ENCODE measurements around the gene KIF6.

- TF ChIP-seq, protein P1, sequence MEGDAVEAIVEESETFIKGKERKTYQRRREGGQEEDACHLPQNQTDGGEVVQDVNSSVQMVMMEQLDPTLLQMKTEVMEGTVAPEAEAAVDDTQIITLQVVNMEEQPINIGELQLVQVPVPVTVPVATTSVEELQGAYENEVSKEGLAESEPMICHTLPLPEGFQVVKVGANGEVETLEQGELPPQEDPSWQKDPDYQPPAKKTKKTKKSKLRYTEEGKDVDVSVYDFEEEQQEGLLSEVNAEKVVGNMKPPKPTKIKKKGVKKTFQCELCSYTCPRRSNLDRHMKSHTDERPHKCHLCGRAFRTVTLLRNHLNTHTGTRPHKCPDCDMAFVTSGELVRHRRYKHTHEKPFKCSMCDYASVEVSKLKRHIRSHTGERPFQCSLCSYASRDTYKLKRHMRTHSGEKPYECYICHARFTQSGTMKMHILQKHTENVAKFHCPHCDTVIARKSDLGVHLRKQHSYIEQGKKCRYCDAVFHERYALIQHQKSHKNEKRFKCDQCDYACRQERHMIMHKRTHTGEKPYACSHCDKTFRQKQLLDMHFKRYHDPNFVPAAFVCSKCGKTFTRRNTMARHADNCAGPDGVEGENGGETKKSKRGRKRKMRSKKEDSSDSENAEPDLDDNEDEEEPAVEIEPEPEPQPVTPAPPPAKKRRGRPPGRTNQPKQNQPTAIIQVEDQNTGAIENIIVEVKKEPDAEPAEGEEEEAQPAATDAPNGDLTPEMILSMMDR (conservative IDR thresholded peaks at IDR 0.05; ENCODE audit: low read length), result no peak
- TF ChIP-seq EZH2phosphoT487 (IDR thresholded peaks at IDR 0.05; ENCODE audit: borderline replicate concordance), result no peak
Measured at GRCh38 chr6:39428152-39428551, 297.1 kb downstream of the KIF6 start.

All from Loucy (cell line).